Measurements from ENCODE around the gene EIF4B. TPM values are rescaled to one million over a fixed set of nuclear protein-coding genes. Genes with fewer than 3 reads are reported as not detected.

Gene EIF4B
- total and polyA plus RNA-seq, 2 experiments from 2014 or later, result 141 to 584 TPM

DNA sequence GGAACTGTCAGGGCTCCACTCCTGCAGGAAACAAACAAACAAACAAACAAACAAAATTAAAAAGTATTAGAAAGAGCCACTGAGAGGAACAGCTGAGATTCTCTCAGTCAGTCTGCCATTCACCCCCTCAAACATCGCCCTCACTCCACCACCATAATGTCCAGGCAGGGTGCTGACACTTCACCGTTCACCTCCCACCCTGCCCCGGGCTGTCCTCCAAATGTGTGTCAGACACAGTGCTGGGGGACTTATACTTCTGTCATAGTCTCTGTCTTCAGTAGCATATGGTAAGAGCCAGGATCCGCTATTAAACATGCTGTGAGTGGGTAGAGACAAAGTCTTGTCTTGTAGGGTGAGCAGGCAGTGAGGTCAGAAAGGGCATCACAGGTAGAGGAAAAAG lies 29.1 kb upstream of the EIF4B start:
- H4K20me1 ChIP-seq (replicated peaks; ENCODE audit: insufficient read depth), result no peaks in the 10 kb centered on the region
- TF ChIP-seq NANOG (IDR thresholded peaks at IDR 0.05; ENCODE audit: borderline replicate concordance), result no peak
- no peak for TF ChIP-seq ZNF331 (CRISPR knock-in tag; IDR thresholded peaks at IDR 0.05; ENCODE audit: low read depth)
- no peak for TF ChIP-seq CREB1 (CRISPR knock-in tag; IDR thresholded peaks at IDR 0.05; ENCODE audit: low read depth)
- no peak for TF ChIP-seq POLR2AphosphoS5 (IDR thresholded peaks at IDR 0.05; ENCODE audit: low read depth)
- TF ChIP-seq, protein P1, sequence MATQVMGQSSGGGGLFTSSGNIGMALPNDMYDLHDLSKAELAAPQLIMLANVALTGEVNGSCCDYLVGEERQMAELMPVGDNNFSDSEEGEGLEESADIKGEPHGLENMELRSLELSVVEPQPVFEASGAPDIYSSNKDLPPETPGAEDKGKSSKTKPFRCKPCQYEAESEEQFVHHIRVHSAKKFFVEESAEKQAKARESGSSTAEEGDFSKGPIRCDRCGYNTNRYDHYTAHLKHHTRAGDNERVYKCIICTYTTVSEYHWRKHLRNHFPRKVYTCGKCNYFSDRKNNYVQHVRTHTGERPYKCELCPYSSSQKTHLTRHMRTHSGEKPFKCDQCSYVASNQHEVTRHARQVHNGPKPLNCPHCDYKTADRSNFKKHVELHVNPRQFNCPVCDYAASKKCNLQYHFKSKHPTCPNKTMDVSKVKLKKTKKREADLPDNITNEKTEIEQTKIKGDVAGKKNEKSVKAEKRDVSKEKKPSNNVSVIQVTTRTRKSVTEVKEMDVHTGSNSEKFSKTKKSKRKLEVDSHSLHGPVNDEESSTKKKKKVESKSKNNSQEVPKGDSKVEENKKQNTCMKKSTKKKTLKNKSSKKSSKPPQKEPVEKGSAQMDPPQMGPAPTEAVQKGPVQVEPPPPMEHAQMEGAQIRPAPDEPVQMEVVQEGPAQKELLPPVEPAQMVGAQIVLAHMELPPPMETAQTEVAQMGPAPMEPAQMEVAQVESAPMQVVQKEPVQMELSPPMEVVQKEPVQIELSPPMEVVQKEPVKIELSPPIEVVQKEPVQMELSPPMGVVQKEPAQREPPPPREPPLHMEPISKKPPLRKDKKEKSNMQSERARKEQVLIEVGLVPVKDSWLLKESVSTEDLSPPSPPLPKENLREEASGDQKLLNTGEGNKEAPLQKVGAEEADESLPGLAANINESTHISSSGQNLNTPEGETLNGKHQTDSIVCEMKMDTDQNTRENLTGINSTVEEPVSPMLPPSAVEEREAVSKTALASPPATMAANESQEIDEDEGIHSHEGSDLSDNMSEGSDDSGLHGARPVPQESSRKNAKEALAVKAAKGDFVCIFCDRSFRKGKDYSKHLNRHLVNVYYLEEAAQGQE (IDR thresholded peaks at IDR 0.05; ENCODE audit: unreplicated experiment), result no peak
- no peak for TF ChIP-seq EZH2phosphoT487 (IDR thresholded peaks at IDR 0.05; ENCODE audit: unreplicated experiment)
- no peak for TF ChIP-seq JUNB (IDR thresholded peaks at IDR 0.05; ENCODE audit: unreplicated experiment)
- no peak for TF ChIP-seq ZNF114 (CRISPR knock-in tag; IDR thresholded peaks at IDR 0.05)
- no peak for TF ChIP-seq STAT1 (IDR thresholded peaks at IDR 0.05; ENCODE audit: unreplicated experiment)
- TF ChIP-seq, protein P2, sequence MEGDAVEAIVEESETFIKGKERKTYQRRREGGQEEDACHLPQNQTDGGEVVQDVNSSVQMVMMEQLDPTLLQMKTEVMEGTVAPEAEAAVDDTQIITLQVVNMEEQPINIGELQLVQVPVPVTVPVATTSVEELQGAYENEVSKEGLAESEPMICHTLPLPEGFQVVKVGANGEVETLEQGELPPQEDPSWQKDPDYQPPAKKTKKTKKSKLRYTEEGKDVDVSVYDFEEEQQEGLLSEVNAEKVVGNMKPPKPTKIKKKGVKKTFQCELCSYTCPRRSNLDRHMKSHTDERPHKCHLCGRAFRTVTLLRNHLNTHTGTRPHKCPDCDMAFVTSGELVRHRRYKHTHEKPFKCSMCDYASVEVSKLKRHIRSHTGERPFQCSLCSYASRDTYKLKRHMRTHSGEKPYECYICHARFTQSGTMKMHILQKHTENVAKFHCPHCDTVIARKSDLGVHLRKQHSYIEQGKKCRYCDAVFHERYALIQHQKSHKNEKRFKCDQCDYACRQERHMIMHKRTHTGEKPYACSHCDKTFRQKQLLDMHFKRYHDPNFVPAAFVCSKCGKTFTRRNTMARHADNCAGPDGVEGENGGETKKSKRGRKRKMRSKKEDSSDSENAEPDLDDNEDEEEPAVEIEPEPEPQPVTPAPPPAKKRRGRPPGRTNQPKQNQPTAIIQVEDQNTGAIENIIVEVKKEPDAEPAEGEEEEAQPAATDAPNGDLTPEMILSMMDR (conservative IDR thresholded peaks at IDR 0.05; ENCODE audit: low read depth in 2 of 2), result no peak
- no peak for TF ChIP-seq EZH2 (IDR thresholded peaks at IDR 0.05; ENCODE audit: low read depth, unreplicated experiment)
- TF ChIP-seq, protein P3, sequence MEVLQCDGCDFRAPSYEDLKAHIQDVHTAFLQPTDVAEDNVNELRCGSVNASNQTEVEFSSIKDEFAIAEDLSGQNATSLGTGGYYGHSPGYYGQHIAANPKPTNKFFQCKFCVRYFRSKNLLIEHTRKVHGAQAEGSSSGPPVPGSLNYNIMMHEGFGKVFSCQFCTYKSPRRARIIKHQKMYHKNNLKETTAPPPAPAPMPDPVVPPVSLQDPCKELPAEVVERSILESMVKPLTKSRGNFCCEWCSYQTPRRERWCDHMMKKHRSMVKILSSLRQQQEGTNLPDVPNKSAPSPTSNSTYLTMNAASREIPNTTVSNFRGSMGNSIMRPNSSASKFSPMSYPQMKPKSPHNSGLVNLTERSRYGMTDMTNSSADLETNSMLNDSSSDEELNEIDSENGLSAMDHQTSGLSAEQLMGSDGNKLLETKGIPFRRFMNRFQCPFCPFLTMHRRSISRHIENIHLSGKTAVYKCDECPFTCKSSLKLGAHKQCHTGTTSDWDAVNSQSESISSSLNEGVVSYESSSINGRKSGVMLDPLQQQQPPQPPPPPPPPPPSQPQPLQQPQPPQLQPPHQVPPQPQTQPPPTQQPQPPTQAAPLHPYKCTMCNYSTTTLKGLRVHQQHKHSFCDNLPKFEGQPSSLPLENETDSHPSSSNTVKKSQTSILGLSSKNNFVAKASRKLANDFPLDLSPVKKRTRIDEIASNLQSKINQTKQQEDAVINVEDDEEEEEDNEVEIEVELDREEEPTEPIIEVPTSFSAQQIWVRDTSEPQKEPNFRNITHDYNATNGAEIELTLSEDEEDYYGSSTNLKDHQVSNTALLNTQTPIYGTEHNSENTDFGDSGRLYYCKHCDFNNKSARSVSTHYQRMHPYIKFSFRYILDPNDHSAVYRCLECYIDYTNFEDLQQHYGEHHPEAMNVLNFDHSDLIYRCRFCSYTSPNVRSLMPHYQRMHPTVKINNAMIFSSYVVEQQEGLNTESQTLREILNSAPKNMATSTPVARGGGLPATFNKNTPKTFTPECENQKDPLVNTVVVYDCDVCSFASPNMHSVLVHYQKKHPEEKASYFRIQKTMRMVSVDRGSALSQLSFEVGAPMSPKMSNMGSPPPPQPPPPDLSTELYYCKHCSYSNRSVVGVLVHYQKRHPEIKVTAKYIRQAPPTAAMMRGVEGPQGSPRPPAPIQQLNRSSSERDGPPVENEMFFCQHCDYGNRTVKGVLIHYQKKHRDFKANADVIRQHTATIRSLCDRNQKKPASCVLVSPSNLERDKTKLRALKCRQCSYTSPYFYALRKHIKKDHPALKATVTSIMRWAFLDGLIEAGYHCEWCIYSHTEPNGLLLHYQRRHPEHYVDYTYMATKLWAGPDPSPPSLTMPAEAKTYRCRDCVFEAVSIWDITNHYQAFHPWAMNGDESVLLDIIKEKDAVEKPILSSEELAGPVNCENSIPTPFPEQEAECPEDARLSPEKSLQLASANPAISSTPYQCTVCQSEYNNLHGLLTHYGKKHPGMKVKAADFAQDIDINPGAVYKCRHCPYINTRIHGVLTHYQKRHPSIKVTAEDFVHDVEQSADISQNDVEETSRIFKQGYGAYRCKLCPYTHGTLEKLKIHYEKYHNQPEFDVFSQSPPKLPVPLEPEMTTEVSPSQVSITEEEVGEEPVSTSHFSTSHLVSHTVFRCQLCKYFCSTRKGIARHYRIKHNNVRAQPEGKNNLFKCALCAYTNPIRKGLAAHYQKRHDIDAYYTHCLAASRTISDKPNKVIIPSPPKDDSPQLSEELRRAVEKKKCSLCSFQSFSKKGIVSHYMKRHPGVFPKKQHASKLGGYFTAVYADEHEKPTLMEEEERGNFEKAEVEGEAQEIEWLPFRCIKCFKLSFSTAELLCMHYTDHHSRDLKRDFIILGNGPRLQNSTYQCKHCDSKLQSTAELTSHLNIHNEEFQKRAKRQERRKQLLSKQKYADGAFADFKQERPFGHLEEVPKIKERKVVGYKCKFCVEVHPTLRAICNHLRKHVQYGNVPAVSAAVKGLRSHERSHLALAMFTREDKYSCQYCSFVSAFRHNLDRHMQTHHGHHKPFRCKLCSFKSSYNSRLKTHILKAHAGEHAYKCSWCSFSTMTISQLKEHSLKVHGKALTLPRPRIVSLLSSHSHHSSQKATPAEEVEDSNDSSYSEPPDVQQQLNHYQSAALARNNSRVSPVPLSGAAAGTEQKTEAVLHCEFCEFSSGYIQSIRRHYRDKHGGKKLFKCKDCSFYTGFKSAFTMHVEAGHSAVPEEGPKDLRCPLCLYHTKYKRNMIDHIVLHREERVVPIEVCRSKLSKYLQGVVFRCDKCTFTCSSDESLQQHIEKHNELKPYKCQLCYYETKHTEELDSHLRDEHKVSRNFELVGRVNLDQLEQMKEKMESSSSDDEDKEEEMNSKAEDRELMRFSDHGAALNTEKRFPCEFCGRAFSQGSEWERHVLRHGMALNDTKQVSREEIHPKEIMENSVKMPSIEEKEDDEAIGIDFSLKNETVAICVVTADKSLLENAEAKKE (CRISPR knock-in tag; IDR thresholded peaks at IDR 0.05), result no peak
- TF ChIP-seq, protein P4, sequence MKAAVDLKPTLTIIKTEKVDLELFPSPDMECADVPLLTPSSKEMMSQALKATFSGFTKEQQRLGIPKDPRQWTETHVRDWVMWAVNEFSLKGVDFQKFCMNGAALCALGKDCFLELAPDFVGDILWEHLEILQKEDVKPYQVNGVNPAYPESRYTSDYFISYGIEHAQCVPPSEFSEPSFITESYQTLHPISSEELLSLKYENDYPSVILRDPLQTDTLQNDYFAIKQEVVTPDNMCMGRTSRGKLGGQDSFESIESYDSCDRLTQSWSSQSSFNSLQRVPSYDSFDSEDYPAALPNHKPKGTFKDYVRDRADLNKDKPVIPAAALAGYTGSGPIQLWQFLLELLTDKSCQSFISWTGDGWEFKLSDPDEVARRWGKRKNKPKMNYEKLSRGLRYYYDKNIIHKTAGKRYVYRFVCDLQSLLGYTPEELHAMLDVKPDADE (IDR thresholded peaks at IDR 0.05), result no peak
- ATAC-seq, result no peak
- H3K4me3 Mint-ChIP-seq, result no peak overlapping the region
- no peak overlapping the region for H3K4me3 ChIP-seq
- H3F3A ChIP-seq (replicated peaks; ENCODE audit: low read depth), result no peaks in the 10 kb centered on the region
- no peaks in the 10 kb centered on the region; the same call in 2 of the 3 replicates for H3K9me3 Mint-ChIP-seq
- H3K9me2 ChIP-seq (ENCODE audit: insufficient read depth), result no peaks in the 10 kb centered on the region
- no peaks in the 10 kb centered on the region for H3K79me2 ChIP-seq (replicated peaks; ENCODE audit: insufficient read depth)
- H3K27ac ChIP-seq (ENCODE audit: low read depth), result no peak overlapping the region
- no peaks in the 10 kb centered on the region for H3K36me3 ChIP-seq (ENCODE audit: insufficient read depth)
- no peaks in the 10 kb centered on the region for H3K36me3 Mint-ChIP-seq (ENCODE audit: low read depth)
- H2AFZ ChIP-seq, result no peak overlapping the region; the same call in 1 of the 2 replicates
- no peak overlapping the region for H3K27ac Mint-ChIP-seq
- DNase-seq (ENCODE audit: low spot score), result no peak
- H3K4me2 ChIP-seq, result no peak overlapping the region
- H3K27me3 ChIP-seq (ENCODE audit: insufficient read depth), result no peaks in the 10 kb centered on the region
- peaks cover 12% of the 10 kb centered on the region for H3K27me3 Mint-ChIP-seq (ENCODE audit: insufficient read depth, low read depth, poor library complexity)
- H3K4me1 Mint-ChIP-seq, result peaks cover 17% of the 10 kb centered on the region
- H3K4me1 ChIP-seq (ENCODE audit: insufficient read depth), result peaks cover 10% of the 10 kb centered on the region
